Neural cell (in vitro differentiated cells): ENCODE data around the gene TECPR2. TPM values are rescaled to one million over a fixed set of nuclear protein-coding genes. Genes with fewer than 3 reads are reported as not detected.

Experiments used
- H2AFZ ChIP-seq: fragments of 200-600, 300-800 bp; sonication (generic), shearing (Covaris generic); 2 replicates; pipeline ENCODE4 v1.6.0; 2014; ENCODE audit warnings: low read depth, mild to moderate bottlenecking, antibody characterized with exemption, low read length, moderate library complexity
- H3F3A ChIP-seq: fragments of 200-600 bp; shearing (Covaris generic); 2 replicates; pipeline ENCODE4 v1.6.1; 2016; ENCODE audit warnings: mild to moderate bottlenecking, moderate library complexity, mixed read lengths, antibody characterized with exemption, low read length; ENCODE audit not compliant: insufficient read depth, poor library complexity, severe bottlenecking
- H3K27ac ChIP-seq: fragments of 200-600, 300-800 bp; sonication (generic), shearing (Covaris generic); 2 replicates; pipeline ENCODE4 v1.5.1; 2014; ENCODE audit warnings: mild to moderate bottlenecking, low read length, moderate library complexity
- H3K27me3 ChIP-seq: fragments of 300-800, 200-600 bp; sonication (generic), shearing (Covaris generic); 2 replicates; pipeline ENCODE4 v1.6.0; 2014; ENCODE audit warnings: mild to moderate bottlenecking, low read depth, low read length, moderate library complexity; ENCODE audit not compliant: insufficient read depth
- H3K36me3 ChIP-seq: fragments of 300-800, 200-600 bp; sonication (generic), shearing (Covaris generic); 2 replicates; pipeline ENCODE4 v1.5.1; 2014; ENCODE audit warnings: mild to moderate bottlenecking, antibody characterized with exemption, low read length, moderate library complexity; ENCODE audit not compliant: insufficient read depth
- H3K4me2 ChIP-seq: fragments of 300-800, 200-600 bp; sonication (generic), shearing (Covaris generic); 2 replicates; pipeline ENCODE4 v1.6.0; 2014; ENCODE audit warnings: mild to moderate bottlenecking, low read length
- H3K4me3 ChIP-seq: fragments of 300-800, 200-600 bp; sonication (generic), shearing (Covaris generic); 2 replicates; pipeline ENCODE4 v1.5.1; 2014; ENCODE audit warnings: mild to moderate bottlenecking, low read length, moderate library complexity
- H3K79me2 ChIP-seq: fragments of 200-600 bp; shearing (Covaris generic); replicated peaks from 2 replicates; pipeline ENCODE4 v1.6.0; 2014; ENCODE audit warnings: mild to moderate bottlenecking, low read length, moderate library complexity; ENCODE audit not compliant: insufficient read depth
- H3K9ac ChIP-seq: fragments of 300-800, 200-600 bp; sonication (generic), shearing (Covaris generic); 2 replicates; pipeline ENCODE4 v1.6.1; 2016; ENCODE audit warnings: mild to moderate bottlenecking, low read length, mixed read lengths
- H3K9me2 ChIP-seq: fragments of 200-600 bp; shearing (Covaris generic); 2 replicates; pipeline ENCODE4 v1.6.1; 2016; ENCODE audit warnings: mild to moderate bottlenecking, low read length, mixed read lengths; ENCODE audit not compliant: insufficient read depth
- H3K9me3 ChIP-seq: fragments of 200-600, 300-800 bp; sonication (generic), shearing (Covaris generic); 2 replicates; pipeline ENCODE4 v1.6.1; 2016; ENCODE audit warnings: mild to moderate bottlenecking, mixed run types, low read length, moderate library complexity, mixed read lengths
- H4K20me1 ChIP-seq: fragments of 200-600 bp; shearing (Covaris generic); 2 replicates; pipeline ENCODE4 v1.6.1; 2016; ENCODE audit warnings: mild to moderate bottlenecking, mixed run types; ENCODE audit not compliant: insufficient read depth
- EP300 ChIP-seq: fragments of 450-650 bp; conservative IDR thresholded peaks from 2 replicates; pipeline ENCODE4 v1.6.1; 2014; ENCODE audit warnings: antibody characterized with exemption, mild to moderate bottlenecking, moderate library complexity; ENCODE audit not compliant: poor library complexity, severe bottlenecking
- EZH2 ChIP-seq: fragments of 200-600, 300-800 bp; shearing (Covaris generic), sonication (generic); IDR thresholded peaks from 2 replicates; pipeline ENCODE4 v1.6.1; 2014; ENCODE audit warnings: antibody characterized with exemption, low read length, borderline replicate concordance, mild to moderate bottlenecking; ENCODE audit not compliant: insufficient read depth, poor library complexity, severe bottlenecking
- MXI1 ChIP-seq: fragments of 450-650 bp; conservative IDR thresholded peaks from 2 replicates; pipeline ENCODE4 v1.6.1; 2014; ENCODE audit warnings: antibody characterized with exemption, mild to moderate bottlenecking; ENCODE audit not compliant: poor library complexity, severe bottlenecking
- POLR2AphosphoS5 ChIP-seq: IDR thresholded peaks from 2 replicates; pipeline ENCODE4 v1.6.1; 2012
- RAD21 ChIP-seq: fragments of 450-650 bp; conservative IDR thresholded peaks from 2 replicates; pipeline ENCODE4 v1.6.1; 2014; ENCODE audit warnings: antibody characterized with exemption, mild to moderate bottlenecking, moderate library complexity
- SMC3 ChIP-seq: fragments of 450-650 bp; conservative IDR thresholded peaks from 2 replicates; pipeline ENCODE4 v1.6.1; 2014; ENCODE audit warnings: antibody characterized with exemption, mild to moderate bottlenecking, moderate library complexity; ENCODE audit not compliant: poor library complexity
- TAF1 ChIP-seq: IDR thresholded peaks from 2 replicates; pipeline ENCODE4 v1.6.1; 2012; ENCODE audit warnings: low read depth
- polyA plus RNA-seq: library from polyadenylated mRNA; depleted of rRNA; stranded (reverse); fragments of >200 nt; gene quantifications from 2 replicates; pipeline ENCODE4 v1.2.3, GENCODE V29; 2014
- TF ChIP-seq, protein P1 (sequence below): fragments of 450-650 bp; IDR thresholded peaks from 2 replicates; pipeline ENCODE4 v1.5.1; 2014; ENCODE audit warnings: antibody characterized with exemption, mild to moderate bottlenecking, moderate library complexity; ENCODE audit not compliant: poor library complexity, severe bottlenecking
- TF ChIP-seq, protein P2 (sequence below): IDR thresholded peaks from 2 replicates; pipeline ENCODE4 v1.6.1; 2012; ENCODE audit warnings: borderline replicate concordance

TECPR2 gene
- polyA plus RNA-seq, 1 donor from 2014 or later, result 7.0 TPM

DNA sequence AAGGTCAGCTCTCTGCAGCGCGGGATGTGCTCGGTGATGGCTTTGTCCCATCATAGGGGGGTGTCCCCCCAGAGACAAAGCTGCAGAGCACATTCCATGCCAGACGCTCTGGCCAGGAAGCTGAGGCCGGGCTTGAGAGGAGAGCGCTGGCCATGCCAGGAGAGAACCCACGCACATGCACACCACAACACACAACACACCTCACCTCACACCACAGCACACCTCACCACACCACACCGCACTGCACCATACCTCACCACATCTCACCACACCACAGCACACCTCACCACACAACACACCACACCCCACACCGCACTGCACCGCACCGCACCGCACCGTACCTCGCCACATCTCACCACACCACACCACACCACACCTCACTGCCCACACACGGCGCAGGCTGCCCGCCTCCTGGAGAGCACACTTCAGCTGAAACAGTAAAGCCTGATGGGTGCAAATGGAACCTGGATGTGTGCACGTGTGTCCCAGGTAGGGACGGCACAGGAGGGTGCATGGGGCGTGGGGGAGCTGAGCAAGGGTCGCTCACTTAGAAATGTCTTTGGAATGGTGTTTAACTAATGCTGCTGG, 136.0 kb downstream of the TECPR2 start:
- no peaks in the 10 kb centered on the region for H3K27me3 ChIP-seq
- no peak overlapping the region for H3K4me2 ChIP-seq
- H3K9ac ChIP-seq, result no peak overlapping the region
- H3K27ac ChIP-seq, result no peak overlapping the region
- H3K36me3 ChIP-seq, result no peaks in the 10 kb centered on the region
- TF ChIP-seq, protein P1, sequence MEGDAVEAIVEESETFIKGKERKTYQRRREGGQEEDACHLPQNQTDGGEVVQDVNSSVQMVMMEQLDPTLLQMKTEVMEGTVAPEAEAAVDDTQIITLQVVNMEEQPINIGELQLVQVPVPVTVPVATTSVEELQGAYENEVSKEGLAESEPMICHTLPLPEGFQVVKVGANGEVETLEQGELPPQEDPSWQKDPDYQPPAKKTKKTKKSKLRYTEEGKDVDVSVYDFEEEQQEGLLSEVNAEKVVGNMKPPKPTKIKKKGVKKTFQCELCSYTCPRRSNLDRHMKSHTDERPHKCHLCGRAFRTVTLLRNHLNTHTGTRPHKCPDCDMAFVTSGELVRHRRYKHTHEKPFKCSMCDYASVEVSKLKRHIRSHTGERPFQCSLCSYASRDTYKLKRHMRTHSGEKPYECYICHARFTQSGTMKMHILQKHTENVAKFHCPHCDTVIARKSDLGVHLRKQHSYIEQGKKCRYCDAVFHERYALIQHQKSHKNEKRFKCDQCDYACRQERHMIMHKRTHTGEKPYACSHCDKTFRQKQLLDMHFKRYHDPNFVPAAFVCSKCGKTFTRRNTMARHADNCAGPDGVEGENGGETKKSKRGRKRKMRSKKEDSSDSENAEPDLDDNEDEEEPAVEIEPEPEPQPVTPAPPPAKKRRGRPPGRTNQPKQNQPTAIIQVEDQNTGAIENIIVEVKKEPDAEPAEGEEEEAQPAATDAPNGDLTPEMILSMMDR, result no peak
- no peak for TF ChIP-seq SMC3
- TF ChIP-seq TAF1, result no peak
- TF ChIP-seq, protein P2, sequence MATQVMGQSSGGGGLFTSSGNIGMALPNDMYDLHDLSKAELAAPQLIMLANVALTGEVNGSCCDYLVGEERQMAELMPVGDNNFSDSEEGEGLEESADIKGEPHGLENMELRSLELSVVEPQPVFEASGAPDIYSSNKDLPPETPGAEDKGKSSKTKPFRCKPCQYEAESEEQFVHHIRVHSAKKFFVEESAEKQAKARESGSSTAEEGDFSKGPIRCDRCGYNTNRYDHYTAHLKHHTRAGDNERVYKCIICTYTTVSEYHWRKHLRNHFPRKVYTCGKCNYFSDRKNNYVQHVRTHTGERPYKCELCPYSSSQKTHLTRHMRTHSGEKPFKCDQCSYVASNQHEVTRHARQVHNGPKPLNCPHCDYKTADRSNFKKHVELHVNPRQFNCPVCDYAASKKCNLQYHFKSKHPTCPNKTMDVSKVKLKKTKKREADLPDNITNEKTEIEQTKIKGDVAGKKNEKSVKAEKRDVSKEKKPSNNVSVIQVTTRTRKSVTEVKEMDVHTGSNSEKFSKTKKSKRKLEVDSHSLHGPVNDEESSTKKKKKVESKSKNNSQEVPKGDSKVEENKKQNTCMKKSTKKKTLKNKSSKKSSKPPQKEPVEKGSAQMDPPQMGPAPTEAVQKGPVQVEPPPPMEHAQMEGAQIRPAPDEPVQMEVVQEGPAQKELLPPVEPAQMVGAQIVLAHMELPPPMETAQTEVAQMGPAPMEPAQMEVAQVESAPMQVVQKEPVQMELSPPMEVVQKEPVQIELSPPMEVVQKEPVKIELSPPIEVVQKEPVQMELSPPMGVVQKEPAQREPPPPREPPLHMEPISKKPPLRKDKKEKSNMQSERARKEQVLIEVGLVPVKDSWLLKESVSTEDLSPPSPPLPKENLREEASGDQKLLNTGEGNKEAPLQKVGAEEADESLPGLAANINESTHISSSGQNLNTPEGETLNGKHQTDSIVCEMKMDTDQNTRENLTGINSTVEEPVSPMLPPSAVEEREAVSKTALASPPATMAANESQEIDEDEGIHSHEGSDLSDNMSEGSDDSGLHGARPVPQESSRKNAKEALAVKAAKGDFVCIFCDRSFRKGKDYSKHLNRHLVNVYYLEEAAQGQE, result no peak
- TF ChIP-seq RAD21, result no peak
- TF ChIP-seq POLR2AphosphoS5, result no peak
- TF ChIP-seq MXI1, result no peak
- TF ChIP-seq EZH2, result no peak
- no peak for TF ChIP-seq EP300
- no peaks in the 10 kb centered on the region for H3F3A ChIP-seq
- H3K9me2 ChIP-seq, result no peaks in the 10 kb centered on the region
- no peaks in the 10 kb centered on the region for H3K79me2 ChIP-seq
- no peaks in the 10 kb centered on the region for H3K9me3 ChIP-seq
- no peak overlapping the region for H3K4me3 ChIP-seq
- H4K20me1 ChIP-seq, result no peaks in the 10 kb centered on the region
- H2AFZ ChIP-seq, result no peak overlapping the region

DNA sequence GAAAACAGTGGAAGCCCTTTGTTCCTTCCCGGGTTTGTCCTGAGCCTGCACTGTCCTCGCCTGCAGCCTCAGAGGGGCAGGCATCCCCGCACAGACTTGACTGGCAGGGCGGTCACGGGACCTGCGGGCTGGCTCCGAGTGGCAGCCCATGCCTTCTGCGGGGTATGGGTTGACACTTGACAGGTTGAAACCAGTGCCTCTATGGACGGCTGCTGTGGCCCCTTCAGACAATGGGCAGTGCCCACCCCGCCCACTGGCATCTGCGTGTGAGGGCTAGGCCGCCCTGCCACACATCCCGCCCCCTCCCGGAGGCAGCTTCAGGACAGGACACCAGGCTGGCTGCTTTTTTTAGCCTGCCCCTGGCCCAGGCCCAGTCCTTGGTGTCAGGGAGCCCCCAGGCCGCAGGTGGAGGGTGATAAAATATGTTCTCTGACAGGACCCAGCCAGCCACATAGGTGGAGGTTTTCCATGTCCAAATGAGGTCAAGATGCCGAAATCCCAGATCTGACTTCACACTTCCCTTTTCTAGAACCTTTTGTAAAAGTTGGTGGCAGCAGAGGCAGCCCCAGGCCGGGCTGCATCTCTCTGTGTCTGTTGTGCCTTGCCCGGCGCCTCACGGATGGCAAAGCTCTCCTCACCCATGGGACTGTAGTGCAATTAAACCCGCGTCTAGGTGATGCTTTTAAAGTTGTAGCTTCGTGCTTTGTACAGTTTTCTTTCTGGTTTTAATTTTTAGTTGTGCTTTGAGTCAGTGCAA, 136.8 kb downstream of the TECPR2 start:
- Histone ChIP-seq H2AFZ (no peak overlapping the region), H3K79me2 (no peaks in the 10 kb centered on the region), H3K36me3 (no peaks in the 10 kb centered on the region), H3K27ac (no peak overlapping the region), H3K4me2 (no peak overlapping the region), H4K20me1 (no peaks in the 10 kb centered on the region), H3K9ac (no peak overlapping the region), H3K4me3 (no peak overlapping the region), H3K9me3 (no peaks in the 10 kb centered on the region), H3F3A (no peaks in the 10 kb centered on the region), H3K9me2 (no peaks in the 10 kb centered on the region), H3K27me3 (no peaks in the 10 kb centered on the region)
- no peak for TF ChIP-seq SMC3
